Measurements from ENCODE around the gene SIX6. TPM values are rescaled to one million over a fixed set of nuclear protein-coding genes. Genes with fewer than 3 reads are reported as not detected.

SIX6 gene
- total RNA-seq, 1 experiment from 2014 or later, result not detected

- ATAC-seq, result no peak
Measured at GRCh38 chr14:60515511-60516289, 6.8 kb downstream of the SIX6 start.

GRCh38 chr14:60532442-60532841, 23.5 kb downstream of the SIX6 start:
- TF ChIP-seq POLR2AphosphoS5 (IDR thresholded peaks at IDR 0.05; ENCODE audit: low read depth, low read length) (no peak), SIN3A (IDR thresholded peaks at IDR 0.05; ENCODE audit: borderline replicate concordance, insufficient read depth, low read depth, low read length) (no peak), TCF7L2 (IDR thresholded peaks at IDR 0.05; ENCODE audit: low read depth, low read length) (no peak), REST (IDR thresholded peaks at IDR 0.05; ENCODE audit: insufficient read depth in 1 of 2, low read depth in 2 of 2, low read length in 1 of 2) (no peak), CTCF (IDR thresholded peaks at IDR 0.05) (no peak)
- Histone ChIP-seq H3K9me3 (ENCODE audit: control insufficient read depth, insufficient read depth, low read depth, low read length) (no peaks in the 10 kb centered on the region), H3K27ac (ENCODE audit: low read length) (no peak overlapping the region), H3K36me3 (ENCODE audit: control insufficient read depth, insufficient read depth, low read length) (no peaks in the 10 kb centered on the region), H3K4me3 (ENCODE audit: low read depth in 2 of 2, low read length in 2 of 2) (no peak overlapping the region), H3K4me1 (ENCODE audit: control insufficient read depth, insufficient read depth, low read length) (no peaks in the 10 kb centered on the region), H3K27me3 (ENCODE audit: control insufficient read depth, insufficient read depth, low read length) (no peaks in the 10 kb centered on the region)
- DNase-seq (ENCODE audit: low read depth, low spot score) (no peak), ATAC-seq (no peak)
- ChIA-PET CTCF (no interaction called here), POLR2A (no interaction called here)
- in situ Hi-C loops (cut with HindIII; ENCODE audit: low pct_unique_long_range_greater_than_20kb, low sequenced_read_pairs), result no loop called here
- intact Hi-C loops (cut with micrococcal nuclease; ENCODE audit: unreplicated experiment), result no loop called here
- BruUV-seq (replicated peaks), result no TSS peak

More at GRCh38 chr14:60515511-60516289, 6.8 kb downstream of the SIX6 start:
- no peak for TF ChIP-seq TCF7L2 (IDR thresholded peaks at IDR 0.05; ENCODE audit: low read depth, low read length)
- TF ChIP-seq CTCF (IDR thresholded peaks at IDR 0.05), result no peak
- no peak for TF ChIP-seq REST (IDR thresholded peaks at IDR 0.05; ENCODE audit: insufficient read depth in 1 of 2, low read depth in 2 of 2, low read length in 1 of 2)
- TF ChIP-seq POLR2AphosphoS5 (IDR thresholded peaks at IDR 0.05; ENCODE audit: low read depth, low read length), result no peak
- TF ChIP-seq SIN3A (IDR thresholded peaks at IDR 0.05; ENCODE audit: borderline replicate concordance, insufficient read depth, low read depth, low read length), result no peak
- ChIA-PET POLR2A (no interaction called here), CTCF (interaction anchor here (0.6 kb wide), 1 partner anchor 41 kb away, joined by 9 read pairs; no protein-coding TSS in a partner anchor)
- no peak overlapping the region for H3K4me3 ChIP-seq (ENCODE audit: low read depth in 2 of 2, low read length in 2 of 2)
- no peaks in the 10 kb centered on the region for H3K9me3 ChIP-seq (ENCODE audit: control insufficient read depth, insufficient read depth, low read depth, low read length)
- H3K27ac ChIP-seq (ENCODE audit: low read length), result no peak overlapping the region
- in situ Hi-C loops (cut with HindIII; ENCODE audit: low pct_unique_long_range_greater_than_20kb, low sequenced_read_pairs), result no loop called here
- no peaks in the 10 kb centered on the region for H3K36me3 ChIP-seq (ENCODE audit: control insufficient read depth, insufficient read depth, low read length)
- no peak for DNase-seq (ENCODE audit: low read depth, low spot score)
- BruUV-seq (replicated peaks), result no TSS peak
- H3K27me3 ChIP-seq (ENCODE audit: control insufficient read depth, insufficient read depth, low read length), result no peaks in the 10 kb centered on the region
- intact Hi-C loops (cut with micrococcal nuclease; ENCODE audit: unreplicated experiment), result no loop called here
- no peaks in the 10 kb centered on the region for H3K4me1 ChIP-seq (ENCODE audit: control insufficient read depth, insufficient read depth, low read length)
